ENCODE data around the gene SCN11A. TPM values are rescaled to one million over a fixed set of nuclear protein-coding genes. Genes with fewer than 3 reads are reported as not detected.

Gene SCN11A
- total and polyA plus RNA-seq, 9 of the 15 experiments (the other 6 are each of a cell fraction or from before 2014, with no cell fraction given), result 0.01 to 0.05 (median 0.04) TPM; not detected in 6

DNA sequence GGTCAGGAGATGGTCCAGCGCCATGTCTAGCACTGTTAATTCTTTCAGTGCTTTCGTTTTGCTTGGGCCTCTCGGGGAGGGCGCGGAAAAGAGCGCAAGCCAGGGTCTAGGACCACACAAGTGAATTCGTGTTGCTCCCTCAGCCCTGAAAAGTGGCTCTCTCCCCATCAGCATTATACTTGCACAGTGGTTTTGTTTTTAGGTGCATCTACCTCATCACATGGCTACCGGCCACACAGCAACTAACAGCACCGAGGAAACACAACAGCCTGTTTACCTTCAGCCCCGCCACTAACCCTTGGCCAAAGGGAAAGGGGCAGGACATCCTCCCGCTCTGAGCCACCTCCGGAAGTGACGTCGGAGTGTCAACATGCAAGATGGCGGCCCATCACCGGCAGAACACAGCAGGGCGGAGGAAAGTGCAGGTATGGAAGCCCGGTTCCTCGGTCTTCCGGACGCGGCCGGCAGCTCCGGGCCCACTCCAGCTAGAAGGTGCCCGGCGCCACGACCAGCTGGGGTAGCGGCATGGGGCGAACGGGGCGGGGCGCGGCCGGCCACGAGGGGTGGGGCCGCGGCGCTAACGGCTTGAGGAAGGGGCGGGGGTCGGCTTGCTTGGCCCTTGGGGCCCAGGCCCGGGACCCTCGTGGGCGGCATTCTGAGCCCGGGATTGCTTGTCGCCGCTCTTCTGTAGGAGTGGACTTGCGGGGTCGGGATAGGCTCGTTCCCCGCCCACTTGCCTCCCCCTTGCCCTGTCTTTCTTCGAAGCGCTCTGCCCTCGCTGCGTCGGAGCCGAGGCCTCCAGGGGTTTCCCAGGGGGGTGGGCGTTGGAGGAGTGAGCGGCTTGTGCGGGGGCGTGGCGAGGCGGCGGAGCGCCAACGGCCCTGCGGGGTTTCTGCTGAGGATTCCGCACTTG is at the start of gene SCN11A, which contains the start of gene WDR48 (continued):
- TF ChIP-seq HLTF (IDR thresholded peaks at IDR 0.05) (0 out of 2 replicates have a peak, but pooled peaks have one; percentile 9), KLF16 (IDR thresholded peaks at IDR 0.05) (no peak), HDAC8 (tag; IDR thresholded peaks at IDR 0.05) (0 out of 2 replicates have a peak, but pooled peaks have one; percentile 47), ZNF318 (IDR thresholded peaks at IDR 0.05; ENCODE audit: borderline replicate concordance in 1 of 2, low read depth in 1 of 2) (no peak), CBFA2T2 (conservative IDR thresholded peaks at IDR 0.05) (no peak), GTF2F1 (IDR thresholded peaks at IDR 0.05; ENCODE audit: low read depth, low read length) (no peak), HNRNPL (IDR thresholded peaks at IDR 0.05; ENCODE audit: low read depth, low read length) (no peak), RBM15 (IDR thresholded peaks at IDR 0.05; ENCODE audit: insufficient read depth, low read length) (no peak), ZNF253 (CRISPR knock-in tag; conservative IDR thresholded peaks at IDR 0.05) (no peak)
- TF ChIP-seq, protein P1, sequence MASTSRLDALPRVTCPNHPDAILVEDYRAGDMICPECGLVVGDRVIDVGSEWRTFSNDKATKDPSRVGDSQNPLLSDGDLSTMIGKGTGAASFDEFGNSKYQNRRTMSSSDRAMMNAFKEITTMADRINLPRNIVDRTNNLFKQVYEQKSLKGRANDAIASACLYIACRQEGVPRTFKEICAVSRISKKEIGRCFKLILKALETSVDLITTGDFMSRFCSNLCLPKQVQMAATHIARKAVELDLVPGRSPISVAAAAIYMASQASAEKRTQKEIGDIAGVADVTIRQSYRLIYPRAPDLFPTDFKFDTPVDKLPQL (IDR thresholded peaks at IDR 0.05; ENCODE audit: extremely low read depth, insufficient read length), result peak; percentile 27
- TF ChIP-seq, protein P2, sequence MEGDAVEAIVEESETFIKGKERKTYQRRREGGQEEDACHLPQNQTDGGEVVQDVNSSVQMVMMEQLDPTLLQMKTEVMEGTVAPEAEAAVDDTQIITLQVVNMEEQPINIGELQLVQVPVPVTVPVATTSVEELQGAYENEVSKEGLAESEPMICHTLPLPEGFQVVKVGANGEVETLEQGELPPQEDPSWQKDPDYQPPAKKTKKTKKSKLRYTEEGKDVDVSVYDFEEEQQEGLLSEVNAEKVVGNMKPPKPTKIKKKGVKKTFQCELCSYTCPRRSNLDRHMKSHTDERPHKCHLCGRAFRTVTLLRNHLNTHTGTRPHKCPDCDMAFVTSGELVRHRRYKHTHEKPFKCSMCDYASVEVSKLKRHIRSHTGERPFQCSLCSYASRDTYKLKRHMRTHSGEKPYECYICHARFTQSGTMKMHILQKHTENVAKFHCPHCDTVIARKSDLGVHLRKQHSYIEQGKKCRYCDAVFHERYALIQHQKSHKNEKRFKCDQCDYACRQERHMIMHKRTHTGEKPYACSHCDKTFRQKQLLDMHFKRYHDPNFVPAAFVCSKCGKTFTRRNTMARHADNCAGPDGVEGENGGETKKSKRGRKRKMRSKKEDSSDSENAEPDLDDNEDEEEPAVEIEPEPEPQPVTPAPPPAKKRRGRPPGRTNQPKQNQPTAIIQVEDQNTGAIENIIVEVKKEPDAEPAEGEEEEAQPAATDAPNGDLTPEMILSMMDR (IDR thresholded peaks at IDR 0.05 in 2 of 3, conservative IDR thresholded peaks at IDR 0.05 in 1 of 3; ENCODE audit: insufficient read depth in 2 of 3, low read depth in 1 of 3, low read length in 3 of 3), result no peak
